ENCODE results near the gene DNAJB8. TPM values are rescaled to one million over a fixed set of nuclear protein-coding genes. Genes with fewer than 3 reads are reported as not detected.

Gene DNAJB8
- polyA plus RNA-seq, 2 of the 4 experiments (the other 2 are of a cell fraction) = not detected

GRCh38 chr3:128434524-128434923 lies 32.2 kb downstream of the DNAJB8 start:
- CTCF ChIA-PET = interaction anchor here (1.0 to 1.2 kb wide), 2 partner anchors 9 to 138 kb away, joined by 3 read pairs; no protein-coding TSS in a partner anchor
- POLR2A ChIA-PET = no interaction called here
- Histone ChIP-seq H3K4me1 (no peaks in the 10 kb centered on the region), H3K9me3 (no peaks in the 10 kb centered on the region), H3K27ac (no peak overlapping the region), H3K4me2 (no peak overlapping the region), H3K4me3 (no peak overlapping the region)
- WGBS (ENCODE audit: missing lambda C conversion rate) = 45% methylated on average over 2 of the region's 2 CpGs
- DNase-seq (ENCODE audit: low read depth in 1 of 2, low spot score in 1 of 2) (no peak), FAIRE-seq (no peak), ATAC-seq (no peak)
- TF ChIP-seq ZFP36 (IDR thresholded peaks at IDR 0.05; ENCODE audit: borderline replicate concordance, partially characterized antibody) (peak; percentile 20), JUNB (IDR thresholded peaks at IDR 0.05) (no peak), BHLHE40 (IDR thresholded peaks at IDR 0.05; ENCODE audit: low read depth, low read length) (no peak), ELK1 (IDR thresholded peaks at IDR 0.05; ENCODE audit: low read depth, low read length) (no peak), KDM1A (IDR thresholded peaks at IDR 0.05; ENCODE audit: low read depth) (no peak)

- DNase-seq (ENCODE audit: low read depth in 1 of 2, low spot score in 1 of 2) (no peak), ATAC-seq (no peak), FAIRE-seq (no peak)
- POLR2A ChIA-PET = interaction anchor here (0.6 kb wide), 1 partner anchor 167 kb away, joined by 3 read pairs; no protein-coding TSS in a partner anchor
- Histone ChIP-seq H3K4me2 (no peak overlapping the region), H3K9me3 (no peaks in the 10 kb centered on the region), H3K4me3 (no peak overlapping the region), H3K4me1 (no peaks in the 10 kb centered on the region), H3K27ac (no peak overlapping the region)
- WGBS (ENCODE audit: missing lambda C conversion rate) = 25% methylated on average over 2 of the region's 2 CpGs
- CTCF ChIA-PET = no interaction called here
- TF ChIP-seq ZFP36 (IDR thresholded peaks at IDR 0.05; ENCODE audit: borderline replicate concordance, partially characterized antibody) (no peak), HOXB13 (CRISPR knock-in tag; IDR thresholded peaks at IDR 0.05; ENCODE audit: low read depth) (no peak), RFX5 (IDR thresholded peaks at IDR 0.05) (no peak), SREBF2 (IDR thresholded peaks at IDR 0.05) (no peak), USF2 (IDR thresholded peaks at IDR 0.05) (no peak), TP53 (CRISPR knock-in tag; IDR thresholded peaks at IDR 0.05) (no peak), E2F6 (IDR thresholded peaks at IDR 0.05; ENCODE audit: borderline replicate concordance, low read depth) (no peak), MAX (IDR thresholded peaks at IDR 0.05) (no peak), HES2 (IDR thresholded peaks at IDR 0.05) (no peak), GATA3 (IDR thresholded peaks at IDR 0.05; ENCODE audit: borderline replicate concordance) (no peak), KDM5A (IDR thresholded peaks at IDR 0.05) (no peak), EP300 (IDR thresholded peaks at IDR 0.05) (no peak), EHF (CRISPR knock-in tag; IDR thresholded peaks at IDR 0.05) (no peak), ESRRA (IDR thresholded peaks at IDR 0.05; ENCODE audit: borderline replicate concordance, low read length) (no peak), JUNB (IDR thresholded peaks at IDR 0.05) (no peak)
Observed at GRCh38 chr3:128433837-128434165, 32.9 kb downstream of the DNAJB8 start.

- ChIA-PET POLR2A (interaction anchor here (0.6 kb wide), 1 partner anchor 167 kb away, joined by 3 read pairs; no protein-coding TSS in a partner anchor), CTCF (interaction anchor here (1.4 kb wide), 1 partner anchor 66 kb away, joined by 4 read pairs; no protein-coding TSS in a partner anchor)
- no peak for DNase-seq (ENCODE audit: low read depth in 1 of 2, low spot score in 1 of 2)
- no peak for FAIRE-seq
- WGBS (ENCODE audit: missing lambda C conversion rate) = 71% methylated on average over 6 of the region's 53 CpGs
- Histone ChIP-seq H3K4me1 (no peaks in the 10 kb centered on the region), H3K4me2 (peak overlapping the region; percentile 66), H3K9me3 (no peaks in the 10 kb centered on the region), H3K4me3 (peak overlapping the region; percentile 25; the same call in 1 of the 3 replicates), H3K27ac (peak overlapping the region in 1 of 2 experiments; percentile 67; a peak in 2 of 6 replicates)
- ATAC-seq = no peak
- no peak for TF ChIP-seq HDAC2 (IDR thresholded peaks at IDR 0.05)
- no peak for TF ChIP-seq KDM5A (IDR thresholded peaks at IDR 0.05)
- no peak for TF ChIP-seq RNF2 (IDR thresholded peaks at IDR 0.05; ENCODE audit: borderline replicate concordance, low read depth)
- TF ChIP-seq NR3C1 (IDR thresholded peaks at IDR 0.05) = no peak
- no peak for TF ChIP-seq RCOR1 (IDR thresholded peaks at IDR 0.05; ENCODE audit: low read depth, low read length)
- TF ChIP-seq E2F6 (IDR thresholded peaks at IDR 0.05; ENCODE audit: borderline replicate concordance, low read depth) = no peak
- TF ChIP-seq NFE2L2 (conservative IDR thresholded peaks at IDR 0.05; ENCODE audit: low read length) = no peak
- TF ChIP-seq MAFK (IDR thresholded peaks at IDR 0.05; ENCODE audit: partially characterized antibody) = no peak
- TF ChIP-seq CHD4 (IDR thresholded peaks at IDR 0.05; ENCODE audit: borderline replicate concordance) = no peak
- TF ChIP-seq PBX3 (IDR thresholded peaks at IDR 0.05) = no peak
- no peak for TF ChIP-seq HES2 (IDR thresholded peaks at IDR 0.05)
- TF ChIP-seq SREBF2 (IDR thresholded peaks at IDR 0.05) = no peak
- TF ChIP-seq NPAS2 (CRISPR knock-in tag; IDR thresholded peaks at IDR 0.05; ENCODE audit: borderline replicate concordance) = no peak
- no peak for TF ChIP-seq CBX2 (IDR thresholded peaks at IDR 0.05; ENCODE audit: borderline replicate concordance, low read depth)
Observed at GRCh38 chr3:128432971-128433836, 33.5 kb downstream of the DNAJB8 start.

All from A549 (cell line).